CD4-positive, alpha-beta T cell treated with Interferon gamma for 1 hour (primary cell): Measurements from ENCODE around the gene CROT.
A peak's percentile ranks its signal among the peaks of the same experiment; 100 is the strongest.
"Not testable (repeated sequence)": the region's sequence is repeated elsewhere in the genome, so short reads cannot be mapped to it uniquely, and the experiment has no call there.

Experiments
- DNase-seq: peaks from one replicate; pipeline ENCODE4 v3.0.0-alpha.2; 2020

Gene CROT

GRCh38 chr7:87345166-87345927 is at the start of gene CROT:
TSS of gene CROT (plus strand) at chr7:87345664. CDS start at chr7:87349069, 3,405 bp downstream.
- DNase-seq, result peak; percentile 89

DNA sequence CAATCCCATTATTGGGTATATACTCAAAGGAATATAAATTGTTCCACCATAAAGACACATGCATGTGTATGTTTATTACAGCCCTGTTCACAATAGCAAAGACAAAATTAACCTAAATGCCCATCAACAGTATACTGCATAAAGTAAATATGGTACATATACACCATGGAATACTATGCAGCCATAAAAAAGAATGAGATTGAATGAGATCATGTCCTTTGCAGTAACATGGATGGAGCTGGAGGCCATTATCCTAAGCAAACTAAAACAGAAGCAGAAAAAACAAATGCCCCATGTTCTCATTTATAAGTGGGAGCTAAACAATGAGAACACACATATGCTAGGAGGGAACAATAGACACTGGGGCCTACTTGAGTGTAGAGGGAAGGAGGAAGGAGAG is 44.7 kb upstream of the CROT start:
- no peak for DNase-seq

- no peak for DNase-seq
These were observed 34.6 kb upstream of the CROT start for GRCh38 chr7:87310790-87311419.

DNA sequence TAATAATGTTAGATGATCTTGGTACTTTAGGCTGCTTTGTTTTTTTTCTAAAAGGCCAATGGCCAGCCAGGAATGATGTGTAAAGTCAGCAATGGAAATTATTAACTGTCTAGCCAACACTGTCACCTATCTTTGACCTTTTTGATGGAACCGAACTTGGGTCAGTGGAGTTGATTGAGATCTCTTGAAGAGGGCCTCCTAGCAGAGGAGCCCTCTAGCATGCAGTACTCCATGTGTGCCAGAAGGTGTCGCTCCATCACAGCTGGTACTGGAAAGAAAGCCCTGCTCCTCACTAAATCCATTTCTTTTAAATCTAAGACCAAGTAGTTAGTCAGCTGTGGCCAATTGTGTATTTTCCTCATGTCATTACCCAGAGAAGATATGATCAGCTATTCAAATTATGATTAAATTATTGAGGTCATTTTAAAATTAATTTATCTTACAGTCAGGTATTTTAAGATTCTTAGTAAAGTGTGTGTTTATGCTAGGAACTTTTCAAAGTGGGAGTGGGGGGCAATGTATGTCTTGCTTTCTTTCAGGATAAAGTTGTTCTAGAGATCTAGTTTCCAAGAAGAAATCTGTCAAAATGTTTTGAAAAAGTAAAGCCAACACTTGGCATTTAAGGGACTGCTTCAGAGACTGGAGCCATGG is 33.1 kb upstream of the CROT start:
- peak; percentile 54 for DNase-seq

DNA sequence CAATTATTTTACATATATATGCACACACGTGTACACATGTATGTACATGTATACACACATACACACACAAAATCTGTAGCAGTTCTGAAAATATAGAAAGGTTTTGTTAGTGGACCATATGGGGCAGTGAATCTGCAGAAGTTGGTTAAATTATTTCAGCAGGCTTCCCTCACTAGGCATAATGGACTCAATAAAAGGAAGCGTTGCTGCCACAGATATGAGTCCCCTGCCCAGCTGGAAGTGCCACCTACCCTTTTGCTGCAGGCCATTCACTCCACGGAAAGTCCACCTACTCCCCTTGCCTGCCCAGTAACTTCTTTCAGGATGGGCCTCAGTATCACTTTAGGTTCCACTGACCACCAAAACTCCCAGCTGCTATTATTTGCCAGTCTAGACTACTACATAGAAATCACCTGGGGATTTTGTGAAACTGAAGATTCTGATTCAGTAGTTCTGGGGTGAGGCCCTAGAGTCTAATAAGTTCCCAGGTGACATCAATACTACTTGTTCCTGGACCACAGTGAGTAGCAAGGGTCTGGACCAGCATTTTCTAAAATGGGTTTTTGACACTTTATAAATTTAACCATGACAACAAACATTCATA is 29.3 kb upstream of the CROT start:
- no peak for DNase-seq

GRCh38 chr7:87316846-87317552 is 28.5 kb upstream of the CROT start:
- no peak for DNase-seq

DNA sequence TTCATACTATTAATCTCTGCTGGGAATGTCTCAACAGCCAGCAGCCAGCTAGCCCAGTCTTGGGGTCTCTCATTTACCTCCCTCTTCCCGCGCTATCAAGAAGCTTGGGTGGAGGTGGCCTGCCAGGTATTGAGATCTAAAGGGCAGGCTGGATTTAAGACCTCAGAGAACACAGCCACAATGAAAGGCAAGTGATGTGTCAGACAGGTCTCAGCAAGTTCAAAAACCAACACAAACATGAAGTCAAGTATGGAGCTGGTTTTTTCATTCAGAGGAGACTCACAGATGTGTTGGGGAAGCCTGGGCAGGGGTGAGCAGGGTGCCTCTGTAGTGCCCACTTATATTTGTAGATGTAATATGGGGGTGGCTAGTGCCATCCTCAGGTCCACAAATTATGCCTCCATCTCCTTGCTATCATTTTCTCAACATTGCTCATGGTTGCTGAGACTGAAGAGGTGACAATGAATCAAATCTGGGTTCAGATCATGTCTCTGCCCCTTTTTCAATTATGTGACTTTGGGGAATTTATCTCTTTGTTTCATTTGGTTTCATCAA is 27.7 kb upstream of the CROT start:
- DNase-seq, result no peak

- no peak for DNase-seq
These were observed 26.7 kb upstream of the CROT start for GRCh38 chr7:87318741-87319140.

GRCh38 chr7:87319154-87319581 is 26.3 kb upstream of the CROT start:
- DNase-seq, result not testable (repeated sequence)

DNA sequence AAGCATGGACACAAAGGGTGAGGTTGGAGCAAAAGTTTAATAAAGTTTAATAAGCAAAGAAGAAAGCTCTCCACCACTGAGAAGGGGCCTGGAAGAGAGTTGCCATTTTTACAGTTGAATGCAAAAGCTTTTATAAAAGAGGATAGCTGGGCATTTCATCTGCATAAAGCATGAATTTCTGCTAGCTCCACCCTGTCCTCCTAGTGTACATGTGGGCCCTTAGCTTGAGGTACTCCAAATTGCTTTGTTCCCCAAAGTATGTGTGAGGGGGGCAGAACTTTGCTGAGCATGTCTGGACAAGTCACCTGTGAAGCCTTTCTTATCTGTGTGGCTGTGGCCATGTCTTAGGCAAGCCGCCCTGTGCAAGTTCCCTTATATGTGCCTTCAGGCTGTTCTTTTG is 22.6 kb upstream of the CROT start:
- DNase-seq, result no peak

GRCh38 chr7:87325576-87326370 is 19.7 kb upstream of the CROT start:
- no peak for DNase-seq

DNA sequence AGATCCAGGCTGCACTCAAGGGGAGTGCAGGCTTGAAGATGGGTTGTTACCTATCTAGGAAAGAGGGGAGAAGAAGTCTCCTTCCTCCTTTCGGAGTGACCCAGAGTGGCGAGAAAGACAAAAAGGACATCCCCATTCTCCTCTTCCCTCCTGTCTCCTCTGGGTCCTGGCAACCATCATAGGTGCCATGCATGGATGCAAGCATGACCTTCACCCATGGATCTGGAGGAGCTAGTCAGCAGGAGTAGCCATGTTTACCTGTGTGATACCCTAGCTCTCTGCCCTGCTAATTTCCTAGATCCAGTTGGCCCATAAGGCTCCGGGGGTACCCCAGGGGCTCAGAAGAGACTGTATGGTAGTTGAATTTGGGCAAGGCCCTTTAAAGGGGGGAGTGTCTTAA is 17.2 kb upstream of the CROT start:
- DNase-seq, result no peak

DNA sequence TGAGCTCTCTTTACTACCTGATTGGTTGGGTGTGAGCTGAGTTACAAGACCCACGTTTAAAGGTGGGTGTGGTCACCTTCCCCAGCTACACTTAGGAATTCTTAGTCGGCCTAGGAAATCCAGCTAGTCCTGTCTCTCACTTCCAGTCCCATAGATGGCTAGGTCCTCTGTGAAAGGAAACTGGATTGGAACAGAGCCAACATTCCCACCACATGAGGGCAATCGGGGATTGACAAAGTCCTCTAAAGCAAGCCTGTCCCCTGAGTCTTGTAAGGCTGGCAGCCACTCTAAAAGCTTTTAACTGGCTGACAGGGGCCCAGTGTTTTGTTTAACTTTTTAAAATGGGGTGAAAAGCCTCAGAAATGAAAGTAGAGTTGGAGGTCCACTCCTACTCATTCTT is 15.1 kb upstream of the CROT start:
- DNase-seq, result no peak

GRCh38 chr7:87330942-87331341 is 14.5 kb upstream of the CROT start:
- DNase-seq, result no peak

DNA sequence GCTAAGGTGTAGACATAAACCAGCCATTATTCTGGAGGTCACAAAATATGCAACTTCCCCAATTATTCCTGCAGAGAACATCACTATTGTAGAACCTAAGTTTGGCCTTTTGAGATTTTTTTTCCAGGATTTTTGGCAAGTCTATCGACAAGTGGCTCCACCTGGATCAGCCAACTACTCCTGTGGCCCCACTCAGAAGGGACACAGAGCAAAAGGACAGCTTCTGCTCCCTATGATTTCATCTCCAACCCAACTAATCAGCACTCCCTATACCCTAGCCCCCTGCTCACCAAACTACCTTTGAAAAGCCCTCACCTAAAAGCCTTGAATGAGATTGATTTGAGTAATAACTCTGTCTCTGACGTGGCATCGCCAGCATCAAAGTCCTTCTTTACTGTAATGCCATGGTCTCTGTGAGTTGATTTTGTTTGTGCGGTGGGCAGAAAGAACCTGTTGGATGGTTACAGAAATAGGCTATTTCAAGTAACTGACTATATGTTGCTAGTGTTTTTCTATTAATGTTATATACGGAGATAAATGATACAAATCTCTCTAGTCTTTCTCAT is 13.7 kb upstream of the CROT start:
- no peak for DNase-seq

DNA sequence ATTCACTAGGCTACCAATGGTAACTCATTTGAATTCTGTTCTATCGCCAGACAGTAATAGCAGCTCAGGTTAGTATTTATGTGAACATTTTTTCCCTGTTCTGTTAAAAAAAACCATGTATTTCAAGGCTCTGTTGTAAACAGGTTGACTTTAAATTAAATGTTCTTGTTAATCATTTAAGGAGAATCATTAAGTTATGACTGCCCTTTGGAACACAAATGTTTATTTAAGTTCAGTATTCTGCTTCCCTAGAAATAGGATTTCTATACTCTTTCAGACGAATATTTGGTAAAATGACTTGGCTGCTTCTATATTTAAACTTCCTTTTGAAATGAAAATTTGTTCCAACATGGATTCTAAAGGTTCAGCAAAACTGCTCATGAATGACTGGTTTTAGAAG is 13.1 kb upstream of the CROT start:
- no peak for DNase-seq

GRCh38 chr7:87336136-87336535 is 9.3 kb upstream of the CROT start:
- DNase-seq, result no peak

GRCh38 chr7:87337331-87337730 is 8.1 kb upstream of the CROT start:
- no peak for DNase-seq

DNA sequence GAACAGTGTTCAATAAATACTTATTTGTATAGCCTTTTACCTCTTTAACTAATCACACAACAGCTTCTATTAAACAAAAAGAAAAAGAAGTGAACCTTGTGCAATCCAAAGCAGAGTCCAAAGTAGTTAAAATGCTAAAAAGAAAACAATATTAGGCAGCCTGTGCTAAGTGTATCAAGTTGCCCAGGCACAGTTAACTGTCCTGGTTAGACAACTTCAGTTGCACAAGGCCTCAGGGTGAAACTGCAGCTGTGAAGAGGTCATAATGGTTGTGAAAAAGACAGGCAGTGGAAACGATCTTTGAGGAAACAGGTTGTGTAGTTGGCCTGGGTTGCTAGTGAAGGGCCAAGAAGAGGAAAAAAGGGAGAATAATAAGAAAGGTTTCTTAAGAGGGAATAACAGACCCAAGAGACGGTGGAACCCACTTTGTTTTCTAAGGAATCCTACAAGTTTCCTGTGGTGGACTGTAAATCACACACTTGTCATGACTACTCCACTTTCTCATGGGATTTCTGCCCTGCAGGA is 6.0 kb upstream of the CROT start:
- DNase-seq, result no peak

DNA sequence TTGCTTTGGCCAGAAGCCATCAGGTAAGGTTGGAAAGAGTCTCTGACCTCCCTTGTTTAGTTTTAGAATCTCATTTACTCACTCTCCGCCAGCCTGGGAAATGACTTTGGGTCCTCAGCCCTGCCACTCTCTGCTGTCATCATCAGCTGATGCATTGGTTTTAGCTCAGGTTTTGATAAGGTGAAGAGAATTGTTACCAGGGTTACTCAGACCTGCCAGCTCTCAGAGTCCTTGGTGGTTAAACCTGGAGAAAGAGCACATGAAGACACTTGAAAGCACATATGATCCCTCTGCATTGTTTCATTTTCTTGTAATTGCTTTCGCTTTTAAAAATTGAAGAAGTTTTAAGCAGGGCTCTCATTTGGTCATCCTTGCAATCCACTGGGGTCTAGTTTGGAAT is 4.0 kb upstream of the CROT start:
- no peak for DNase-seq

GRCh38 chr7:87342231-87342630 is 3.2 kb upstream of the CROT start:
- DNase-seq, result no peak
